Measurements from ENCODE around the gene RRAGB. TPM values are rescaled to one million over a fixed set of nuclear protein-coding genes. Genes with fewer than 3 reads are reported as not detected.

RRAGB gene
- total and polyA plus RNA-seq, 2 donors (not counting 1 experiment from before 2014, with no cell fraction given): 21.3 to 31.4 TPM

DNA sequence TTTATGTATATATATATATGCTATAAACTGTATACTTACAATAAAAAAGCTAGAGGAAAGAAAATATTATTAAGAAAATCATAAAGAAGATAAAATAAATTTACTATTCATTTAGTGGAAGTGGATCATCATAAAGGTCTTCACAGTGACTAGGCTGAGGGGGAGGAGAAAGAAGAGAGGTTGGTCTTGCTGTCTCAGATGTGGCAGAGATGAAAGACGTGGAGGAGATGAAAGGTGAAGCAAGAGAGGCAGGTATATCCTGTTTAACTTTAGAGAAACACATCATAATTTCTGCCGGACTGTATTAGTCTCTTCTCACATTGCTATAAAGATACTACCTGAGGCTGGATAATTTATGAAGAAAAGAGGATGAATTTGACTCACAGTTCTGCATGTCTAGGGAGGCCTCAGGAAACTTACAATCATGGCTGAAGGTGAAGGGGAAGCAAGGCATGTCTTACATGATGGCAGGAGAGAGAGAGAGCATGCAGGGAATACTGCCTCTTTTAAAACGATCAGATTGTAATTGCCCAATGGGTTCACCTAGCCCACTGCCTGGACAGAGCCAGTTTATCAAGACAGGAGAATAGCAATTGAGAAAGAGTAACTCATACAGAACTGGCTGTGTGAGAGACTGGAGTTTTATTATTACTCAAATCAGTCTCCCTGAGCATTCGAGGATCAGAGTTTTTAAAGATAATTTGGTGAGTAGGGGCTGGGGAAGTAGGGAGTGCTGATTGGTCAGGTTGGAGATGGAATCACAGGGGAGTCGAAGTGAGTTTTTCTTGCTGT, 22.1 kb upstream of the RRAGB start:
- no peaks in the 10 kb centered on the region for H3K9me3 ChIP-seq (ENCODE audit: control extremely low read depth in 1 of 3, control insufficient read depth in 2 of 3, insufficient read depth in 1 of 3, low read length in 2 of 3)
- Mint-ChIP-seq H3K4me1 (no peaks in the 10 kb centered on the region), H3K27ac (no peak overlapping the region), H3K9me3 (ENCODE audit: insufficient read depth) (no peaks in the 10 kb centered on the region), H3K27me3 (peaks cover 12% of the 10 kb centered on the region), H3K4me3 (no peak overlapping the region)
- H2AFZ ChIP-seq (ENCODE audit: insufficient read depth, low read depth, low read length, poor library complexity, severe bottlenecking): no peak overlapping the region
- ATAC-seq (ENCODE audit: low read depth): no peak
- no peaks in the 10 kb centered on the region for H3K36me3 ChIP-seq (replicated peaks in 1 of 2; ENCODE audit: control extremely low read depth in 1 of 2, control insufficient read depth in 1 of 2, extremely low read depth in 1 of 2, insufficient read depth in 2 of 2, low read length in 1 of 2)
- H3K9ac ChIP-seq (ENCODE audit: low read length): no peak overlapping the region
- no peaks in the 10 kb centered on the region for H3K27me3 ChIP-seq (replicated peaks in 1 of 4; ENCODE audit: control extremely low read depth in 1 of 4, control insufficient read depth in 3 of 4, insufficient read depth in 4 of 4, low read length in 3 of 4)
- no peak overlapping the region for H3K27ac ChIP-seq (ENCODE audit: low read length in 2 of 2)
- H4K20me1 ChIP-seq (ENCODE audit: control insufficient read depth, insufficient read depth, low read length, poor library complexity, severe bottlenecking): no peaks in the 10 kb centered on the region
- DNase-seq: no peak
- no peak overlapping the region for H3K4me2 ChIP-seq (replicated peaks; ENCODE audit: low read depth, low read length, poor library complexity, severe bottlenecking)
- H3K79me2 ChIP-seq (ENCODE audit: control insufficient read depth, insufficient read depth, low read length): no peaks in the 10 kb centered on the region
- 100% methylated on average over 2 of the region's 5 CpGs for WGBS (ENCODE audit: insufficient coverage)
- no peak for TF ChIP-seq EZH2 (IDR thresholded peaks at IDR 0.05; ENCODE audit: borderline replicate concordance, insufficient read depth, low read depth, low read length, poor library complexity, severe bottlenecking)
- TF ChIP-seq, protein P1, sequence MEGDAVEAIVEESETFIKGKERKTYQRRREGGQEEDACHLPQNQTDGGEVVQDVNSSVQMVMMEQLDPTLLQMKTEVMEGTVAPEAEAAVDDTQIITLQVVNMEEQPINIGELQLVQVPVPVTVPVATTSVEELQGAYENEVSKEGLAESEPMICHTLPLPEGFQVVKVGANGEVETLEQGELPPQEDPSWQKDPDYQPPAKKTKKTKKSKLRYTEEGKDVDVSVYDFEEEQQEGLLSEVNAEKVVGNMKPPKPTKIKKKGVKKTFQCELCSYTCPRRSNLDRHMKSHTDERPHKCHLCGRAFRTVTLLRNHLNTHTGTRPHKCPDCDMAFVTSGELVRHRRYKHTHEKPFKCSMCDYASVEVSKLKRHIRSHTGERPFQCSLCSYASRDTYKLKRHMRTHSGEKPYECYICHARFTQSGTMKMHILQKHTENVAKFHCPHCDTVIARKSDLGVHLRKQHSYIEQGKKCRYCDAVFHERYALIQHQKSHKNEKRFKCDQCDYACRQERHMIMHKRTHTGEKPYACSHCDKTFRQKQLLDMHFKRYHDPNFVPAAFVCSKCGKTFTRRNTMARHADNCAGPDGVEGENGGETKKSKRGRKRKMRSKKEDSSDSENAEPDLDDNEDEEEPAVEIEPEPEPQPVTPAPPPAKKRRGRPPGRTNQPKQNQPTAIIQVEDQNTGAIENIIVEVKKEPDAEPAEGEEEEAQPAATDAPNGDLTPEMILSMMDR (IDR thresholded peaks at IDR 0.05): no peak
- intact Hi-C loops (cut with micrococcal nuclease): no loop called here
- no peaks in the 10 kb centered on the region for H3K4me1 ChIP-seq (ENCODE audit: control insufficient read depth in 2 of 2, insufficient read depth in 2 of 2, low read length in 2 of 2)
- ChIA-PET CTCF (no interaction called here), POLR2A (no interaction called here)
- no peak overlapping the region for H3K4me3 ChIP-seq (ENCODE audit: control extremely low read depth in 1 of 5, extremely low read depth in 1 of 5, insufficient read depth in 1 of 5, low read depth in 2 of 5, low read length in 4 of 5)

DNA sequence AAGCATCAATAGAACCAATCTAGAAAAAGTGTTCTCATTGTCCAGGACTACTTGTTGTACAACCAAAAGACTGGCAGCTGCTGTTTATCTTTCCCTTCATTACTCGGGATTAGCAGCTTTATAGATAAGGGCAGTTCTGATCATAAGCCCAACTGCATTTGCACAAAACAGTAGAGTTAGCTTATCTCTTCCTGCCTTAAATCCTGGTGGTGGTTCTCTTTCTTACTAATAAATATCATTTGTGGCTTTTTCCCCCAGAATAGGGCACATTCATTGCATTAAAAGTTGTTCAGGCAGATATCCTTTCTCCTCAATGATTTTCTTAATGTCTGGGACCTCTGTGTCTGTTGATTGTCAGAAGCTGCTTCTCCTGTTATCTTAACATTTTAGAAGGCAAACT, 20.2 kb upstream of the RRAGB start:
- WGBS (ENCODE audit: insufficient coverage): no CpG with 5 or more reads among the region's 1 CpG
- ATAC-seq (ENCODE audit: low read depth): no peak
- H3K27me3 ChIP-seq (replicated peaks in 1 of 4; ENCODE audit: control extremely low read depth in 1 of 4, control insufficient read depth in 3 of 4, insufficient read depth in 4 of 4, low read length in 3 of 4): no peaks in the 10 kb centered on the region
- H3K9me3 ChIP-seq (ENCODE audit: control extremely low read depth in 1 of 3, control insufficient read depth in 2 of 3, insufficient read depth in 1 of 3, low read length in 2 of 3): peaks cover 0 to 5% (median 0%) of the 10 kb centered on the region in 3 donors
- TF ChIP-seq, protein P1 (IDR thresholded peaks at IDR 0.05): no peak
- TF ChIP-seq EZH2 (IDR thresholded peaks at IDR 0.05; ENCODE audit: borderline replicate concordance, insufficient read depth, low read depth, low read length, poor library complexity, severe bottlenecking): no peak
- Mint-ChIP-seq H3K4me1 (no peaks in the 10 kb centered on the region), H3K27me3 (peaks cover 12% of the 10 kb centered on the region), H3K27ac (no peak overlapping the region), H3K9me3 (ENCODE audit: insufficient read depth) (no peaks in the 10 kb centered on the region), H3K4me3 (no peak overlapping the region)
- DNase-seq: no peak
- no peaks in the 10 kb centered on the region for H3K36me3 ChIP-seq (replicated peaks in 1 of 2; ENCODE audit: control extremely low read depth in 1 of 2, control insufficient read depth in 1 of 2, extremely low read depth in 1 of 2, insufficient read depth in 2 of 2, low read length in 1 of 2)
- intact Hi-C loops (cut with micrococcal nuclease): no loop called here
- H3K9ac ChIP-seq (ENCODE audit: low read length): no peak overlapping the region
- H3K4me3 ChIP-seq (ENCODE audit: control extremely low read depth in 1 of 5, extremely low read depth in 1 of 5, insufficient read depth in 1 of 5, low read depth in 2 of 5, low read length in 4 of 5): no peak overlapping the region
- ChIA-PET POLR2A (no interaction called here), CTCF (interaction anchor here (1.5 kb wide), 1 partner anchor 20 kb away, joined by 3 read pairs; the partner anchor contains the start of gene RRAGB)
- H3K79me2 ChIP-seq (ENCODE audit: control insufficient read depth, insufficient read depth, low read length): no peaks in the 10 kb centered on the region
- H2AFZ ChIP-seq (ENCODE audit: insufficient read depth, low read depth, low read length, poor library complexity, severe bottlenecking): no peak overlapping the region
- no peak overlapping the region for H3K4me2 ChIP-seq (replicated peaks; ENCODE audit: low read depth, low read length, poor library complexity, severe bottlenecking)
- H3K4me1 ChIP-seq (ENCODE audit: control insufficient read depth in 2 of 2, insufficient read depth in 2 of 2, low read length in 2 of 2): no peaks in the 10 kb centered on the region
- H4K20me1 ChIP-seq (ENCODE audit: control insufficient read depth, insufficient read depth, low read length, poor library complexity, severe bottlenecking): no peaks in the 10 kb centered on the region
- H3K27ac ChIP-seq (ENCODE audit: low read length in 2 of 2): no peak overlapping the region
